Stimulated activated CD4-positive, alpha-beta T cell treated with anti-CD3 and anti-CD28 coated beads, Interleukin-2, amount 100 ng/mL, for 4 hours (primary cell): ENCODE results near the gene REPS2.

ENCODE experiments used
- DNase-seq: peaks from one replicate; pipeline ENCODE4 v3.0.0-alpha.2; 2020; ENCODE audit warnings: low read depth

Gene REPS2

GRCh38 chrX:17005712-17006368 is 59.4 kb downstream of the REPS2 start:
- DNase-seq = no peak

- DNase-seq = no peak
Measured at GRCh38 chrX:17007134-17007768, 60.8 kb downstream of the REPS2 start.

GRCh38 chrX:17009856-17010625 is 63.6 kb downstream of the REPS2 start:
- DNase-seq = no peak

- DNase-seq = no peak
Measured at GRCh38 chrX:17012465-17012864, 66.0 kb downstream of the REPS2 start.

- no peak for DNase-seq
Measured at GRCh38 chrX:17014216-17014615, 67.8 kb downstream of the REPS2 start.

- DNase-seq = no peak
Measured at GRCh38 chrX:17017134-17017533, 70.7 kb downstream of the REPS2 start.

GRCh38 chrX:17020356-17020755 is 73.9 kb downstream of the REPS2 start:
- DNase-seq = no peak

- no peak for DNase-seq
Measured at GRCh38 chrX:17020851-17021821, 74.7 kb downstream of the REPS2 start.

- no peak for DNase-seq
Measured at GRCh38 chrX:17021851-17022604, 75.6 kb downstream of the REPS2 start.

GRCh38 chrX:17023661-17024060 is 77.2 kb downstream of the REPS2 start:
- DNase-seq = no peak

GRCh38 chrX:17024886-17025285 is 78.4 kb downstream of the REPS2 start:
- no peak for DNase-seq

GRCh38 chrX:17025621-17026302 is 79.3 kb downstream of the REPS2 start:
- DNase-seq = no peak

- DNase-seq = no peak
Measured at GRCh38 chrX:17027931-17028330, 81.5 kb downstream of the REPS2 start.

GRCh38 chrX:17028356-17028755 is 81.9 kb downstream of the REPS2 start:
- no peak for DNase-seq

GRCh38 chrX:17030092-17030491 is 83.6 kb downstream of the REPS2 start:
- no peak for DNase-seq

GRCh38 chrX:17030580-17031270 is 84.3 kb downstream of the REPS2 start:
- no peak for DNase-seq

GRCh38 chrX:17031827-17032226 is 85.4 kb downstream of the REPS2 start:
- DNase-seq = no peak

- no peak for DNase-seq
Measured at GRCh38 chrX:17032351-17032750, 85.9 kb downstream of the REPS2 start.

- no peak for DNase-seq
Measured at GRCh38 chrX:17033225-17033624, 86.8 kb downstream of the REPS2 start.

- DNase-seq = no peak
Measured at GRCh38 chrX:17035111-17035510, 88.7 kb downstream of the REPS2 start.
